Activated CD8-positive, alpha-beta memory T cell treated with anti-CD3 and anti-CD28 coated beads for 48 hours (primary cell): ENCODE results near the gene FHIT.

Experiments
- DNase-seq, 3 experiments: peaks; one replicate each; pipeline ENCODE4 v3.0.0-alpha.2; 2020; ENCODE audit warnings: low read depth in 2 of 3, low spot score in 2 of 3

The FHIT gene

GRCh38 chr3:60652829-60653228 lies 598.4 kb downstream of the FHIT start:
- no peak for DNase-seq

GRCh38 chr3:60651799-60652198 lies 599.5 kb downstream of the FHIT start:
- no peak for DNase-seq

- no peak for DNase-seq
Measured at GRCh38 chr3:60650171-60650570, 601.1 kb downstream of the FHIT start.

- no peak for DNase-seq
Measured at GRCh38 chr3:60645801-60646200, 605.5 kb downstream of the FHIT start.

- DNase-seq, result no peak
Measured at GRCh38 chr3:60643831-60644230, 607.4 kb downstream of the FHIT start.

- no peak for DNase-seq
Measured at GRCh38 chr3:60641354-60641753, 609.9 kb downstream of the FHIT start.

- DNase-seq, result no peak
Measured at GRCh38 chr3:60636846-60637245, 614.4 kb downstream of the FHIT start.

GRCh38 chr3:60633644-60634043 lies 617.6 kb downstream of the FHIT start:
- no peak for DNase-seq

- no peak for DNase-seq
Measured at GRCh38 chr3:60631509-60631908, 619.7 kb downstream of the FHIT start.

- no peak for DNase-seq
Measured at GRCh38 chr3:60630953-60631352, 620.3 kb downstream of the FHIT start.

- no peak for DNase-seq
Measured at GRCh38 chr3:60629816-60630215, 621.4 kb downstream of the FHIT start.

- DNase-seq, result no peak
Measured at GRCh38 chr3:60622349-60622748, 628.9 kb downstream of the FHIT start.

- no peak for DNase-seq
Measured at GRCh38 chr3:60617188-60617587, 634.1 kb downstream of the FHIT start.

GRCh38 chr3:60613769-60614303 lies 637.4 kb downstream of the FHIT start:
- DNase-seq, result no peak

GRCh38 chr3:60610441-60611112 lies 640.7 kb downstream of the FHIT start:
- no peak for DNase-seq

- no peak for DNase-seq
Measured at GRCh38 chr3:60609446-60609845, 641.8 kb downstream of the FHIT start.

- DNase-seq, result no peak
Measured at GRCh38 chr3:60603860-60604259, 647.4 kb downstream of the FHIT start.

- no peak for DNase-seq
Measured at GRCh38 chr3:60600848-60601247, 650.4 kb downstream of the FHIT start.

GRCh38 chr3:60599586-60599985 lies 651.7 kb downstream of the FHIT start:
- DNase-seq, result no peak

GRCh38 chr3:60598671-60599070 lies 652.6 kb downstream of the FHIT start:
- no peak for DNase-seq

GRCh38 chr3:60594025-60594424 lies 657.2 kb downstream of the FHIT start:
- DNase-seq, result no peak

GRCh38 chr3:60591267-60591666 lies 660.0 kb downstream of the FHIT start:
- DNase-seq, result no peak

GRCh38 chr3:60588806-60589205 lies 662.4 kb downstream of the FHIT start:
- no peak for DNase-seq
